ENCODE measurements around the gene NTRK2.

GRCh38 chr9:84996029-84996428, 326.5 kb downstream of the NTRK2 start:
- TF ChIP-seq TAF1 (IDR thresholded peaks at IDR 0.05; ENCODE audit: borderline replicate concordance, low read depth, low read length), result no peak
- TF ChIP-seq POLR2A (IDR thresholded peaks at IDR 0.05; ENCODE audit: low read depth, low read length), result no peak
- no peak for TF ChIP-seq POLR2AphosphoS5 (IDR thresholded peaks at IDR 0.05; ENCODE audit: low read depth, low read length)

All from GM12892 (cell line).